Left cardiac atrium (tissue), 4 donors: Measurements from ENCODE around the gene CLEC4C. TPM values are rescaled to one million over a fixed set of nuclear protein-coding genes. Genes with fewer than 3 reads are reported as not detected.
"Not testable (repeated sequence)": the region's sequence is repeated elsewhere in the genome, so short reads cannot be mapped to it uniquely, and the experiment has no call there.

Experiments
- ATAC-seq, 2 donors: fragments of 200-7000 bp; cut with Tn5 transposase; one replicate each; pipeline ENCODE4 v1.9.1; 2020; ENCODE audit warnings: mild to moderate bottlenecking in 2 of 2, moderate library complexity in 2 of 2
- DNase-seq: peaks from one replicate; pipeline ENCODE4 v3.0.0-alpha.2; 2020
- intact Hi-C, 2 donors: fragments of 100-400 bp; cut with DNase I; formaldehyde crosslinking; loops; one replicate each; pipeline versions ENCODE4 v1.14.1 to v1.15.1; 2022 to 2023
- long read RNA-seq: library from polyadenylated mRNA; unstranded; transcript quantifications from one replicate; pipeline ENCODE4 v2.0.0, GENCODE V29; 2021
- total RNA-seq, 2 donors: library from RNA; stranded (reverse); fragmentation: NEBNext Ultra II Directional; extraction: Animal tissue kit (Norgen Biotek cat#: 25700); gene quantifications; one replicate each; pipeline ENCODE4 v1.2.1, GENCODE V29; 2021
- donor health status: DM: no; HTN: yes; CAD: no.
- donor health status: DM: no; HTN: yes; CAD: no; lungs with severe emphysema.
- donor health status: DM: yes; HTN: yes; CAD: no.
- donor health status: Dilated cardiomyopathy.

Gene CLEC4C
- total RNA-seq: not detected
- long read RNA-seq: 0 reads

DNA sequence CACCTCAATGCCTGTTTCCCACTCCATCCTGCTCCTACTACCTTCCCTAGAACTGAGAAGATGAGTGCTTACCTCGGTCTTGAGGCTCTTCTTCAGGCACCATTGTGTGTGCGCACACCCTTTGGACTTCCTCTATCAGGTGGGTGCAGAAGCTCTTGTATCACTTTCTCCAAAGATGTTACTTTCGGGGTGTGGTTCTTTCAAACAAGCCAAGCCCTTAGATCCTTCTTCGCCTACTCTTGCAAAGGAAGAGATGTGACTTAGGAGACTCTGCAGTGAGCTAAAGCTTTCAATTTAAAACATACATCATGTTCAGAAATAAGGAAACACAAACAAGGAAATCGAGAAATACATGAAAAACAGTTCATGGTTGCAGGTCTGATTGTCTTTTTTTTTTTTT lies at the start of gene CLEC4C:
CLEC4C (minus strand) TSS at position 130 of the 400 bp plus-strand sequence; CDS start at position 103, 27 bp downstream.
- intact Hi-C loops: no loop called here
- DNase-seq (no peak), ATAC-seq (no peak)

DNA sequence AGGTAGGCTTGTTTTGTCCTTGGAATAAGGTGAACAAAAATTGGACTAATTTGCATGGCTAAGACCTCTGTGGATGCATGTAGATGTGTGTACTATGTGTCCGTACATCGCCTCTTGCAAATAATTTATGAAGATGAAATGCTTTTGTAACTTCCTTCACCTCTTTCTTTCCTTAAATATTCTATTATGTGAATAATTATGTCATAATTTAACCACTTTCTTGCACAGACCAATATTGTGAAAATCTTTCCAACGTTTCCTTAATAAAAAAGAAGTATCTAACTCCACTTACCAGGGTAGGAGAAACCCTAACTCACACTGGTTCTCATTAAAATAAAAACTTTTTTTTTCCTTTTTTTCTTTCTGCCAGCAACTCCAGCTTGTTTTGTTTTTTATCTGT lies 46.0 kb upstream of the CLEC4C start:
- DNase-seq (no peak), ATAC-seq (no peak)

DNA sequence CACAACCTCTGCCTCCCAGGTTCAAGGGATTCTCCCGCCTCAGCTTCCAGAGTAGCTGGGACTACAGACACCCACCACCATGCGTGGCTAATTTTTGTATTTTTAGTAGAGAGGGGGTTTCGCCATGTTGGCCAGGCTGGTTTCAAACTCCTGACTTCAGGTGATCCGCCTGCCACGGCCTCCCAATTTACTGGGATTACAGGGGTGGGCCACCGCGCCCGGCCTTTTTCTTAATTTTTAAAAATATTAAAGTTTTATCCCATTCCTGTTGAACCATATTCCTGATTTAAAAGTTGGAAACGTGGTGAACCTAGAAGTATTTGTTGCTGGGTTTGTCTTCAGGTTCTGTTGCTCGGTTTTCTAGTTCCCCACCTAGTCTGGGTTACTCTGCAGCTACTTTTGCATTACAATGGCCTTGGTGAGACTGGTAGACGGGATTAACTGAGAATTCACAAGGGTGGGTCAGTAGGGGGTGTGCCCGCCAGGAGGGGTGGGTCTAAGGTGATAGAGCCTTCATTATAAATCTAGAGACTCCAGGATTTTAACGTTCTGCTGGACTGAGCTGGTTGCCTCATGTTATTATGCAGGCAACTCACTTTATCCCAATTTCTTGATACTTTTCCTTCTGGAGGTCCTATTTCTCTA lies 41.8 kb upstream of the CLEC4C start, which contains the start of gene NANOG:
NANOG (plus strand) TSS at position 519 of the 645 bp plus-strand sequence. CDS start 213 bp downstream, outside the sequence.
- intact Hi-C loops, DNase-seq, ATAC-seq: not testable (repeated sequence)

More for the DNA sequence above, 46.0 kb upstream of the CLEC4C start:
- intact Hi-C loops: no loop called here

DNA sequence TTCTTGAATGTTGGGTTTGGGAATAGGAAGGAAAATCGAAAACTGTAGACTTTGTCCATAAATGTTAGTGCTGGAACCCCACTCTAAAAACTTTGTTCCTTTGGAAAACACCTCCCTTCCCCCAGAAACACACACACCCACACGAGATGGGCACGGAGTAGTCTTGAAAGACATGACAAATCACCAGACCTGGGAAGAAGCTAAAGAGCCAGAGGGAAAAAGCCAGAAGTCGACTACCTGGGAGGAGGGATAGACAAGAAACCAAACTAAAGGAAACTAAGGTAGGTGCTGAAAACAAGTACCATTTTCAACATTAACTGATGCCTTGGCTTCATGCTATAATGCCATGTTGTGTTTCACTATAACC lies 41.1 kb upstream of the CLEC4C start:
- DNase-seq (no peak), ATAC-seq (no peak)
- intact Hi-C loops: no loop called here

GRCh38 chr12:7787574-7788293 lies 40.6 kb upstream of the CLEC4C start:
- no peak for ATAC-seq
- DNase-seq: no peak
- intact Hi-C loops: no loop called here

GRCh38 chr12:7784701-7785100 lies 37.5 kb upstream of the CLEC4C start:
- DNase-seq (no peak), ATAC-seq (no peak)
- intact Hi-C loops: no loop called here

DNA sequence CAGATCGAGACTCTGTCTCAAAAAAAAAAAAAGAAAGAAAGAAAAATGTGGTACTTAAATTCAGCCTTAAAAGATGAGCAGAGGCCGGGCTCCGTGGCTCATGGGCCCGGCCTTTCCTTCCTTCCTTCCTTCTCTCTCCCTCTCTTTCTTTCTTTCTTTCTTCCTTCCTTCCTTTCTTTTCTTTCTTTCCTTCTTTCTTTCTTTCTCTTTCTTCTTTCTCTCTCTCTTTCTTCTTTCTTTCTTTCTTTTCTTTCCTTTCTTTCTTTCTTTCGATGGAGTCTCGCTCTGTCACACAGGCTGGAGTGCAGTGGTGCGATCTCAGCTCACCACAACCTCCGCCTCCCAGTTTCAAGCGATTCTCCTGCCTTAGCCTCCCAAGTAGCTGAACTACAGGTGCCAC lies 36.3 kb upstream of the CLEC4C start:
- intact Hi-C loops, ATAC-seq, DNase-seq: not testable (repeated sequence)

DNA sequence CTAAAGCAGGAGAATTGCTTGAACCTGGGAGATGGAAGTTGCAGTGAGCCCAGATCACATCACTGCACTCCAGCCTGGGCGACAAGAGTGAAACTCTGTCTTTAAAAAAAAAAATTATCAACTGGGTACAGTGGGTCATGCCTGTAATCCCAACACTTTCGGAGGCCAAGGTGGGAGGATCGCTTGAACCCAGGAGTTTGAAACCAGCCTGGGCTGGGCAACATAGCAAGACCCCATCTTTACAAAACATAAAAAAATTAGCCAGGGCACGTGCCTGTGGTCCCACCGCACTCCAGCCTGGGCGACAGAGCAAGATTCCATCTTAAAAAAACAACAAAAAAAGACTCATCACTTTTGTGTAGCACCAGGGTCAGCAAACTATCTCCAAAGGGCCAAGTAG lies 34.9 kb upstream of the CLEC4C start:
- ATAC-seq (no peak), DNase-seq (no peak)
- intact Hi-C loops: no loop called here

GRCh38 chr12:7781274-7781673 lies 34.1 kb upstream of the CLEC4C start:
- no peak for DNase-seq
- ATAC-seq: no peak
- intact Hi-C loops: no loop called here

GRCh38 chr12:7769999-7770398 lies 22.8 kb upstream of the CLEC4C start:
- intact Hi-C loops: no loop called here
- DNase-seq (no peak), ATAC-seq (no peak)

DNA sequence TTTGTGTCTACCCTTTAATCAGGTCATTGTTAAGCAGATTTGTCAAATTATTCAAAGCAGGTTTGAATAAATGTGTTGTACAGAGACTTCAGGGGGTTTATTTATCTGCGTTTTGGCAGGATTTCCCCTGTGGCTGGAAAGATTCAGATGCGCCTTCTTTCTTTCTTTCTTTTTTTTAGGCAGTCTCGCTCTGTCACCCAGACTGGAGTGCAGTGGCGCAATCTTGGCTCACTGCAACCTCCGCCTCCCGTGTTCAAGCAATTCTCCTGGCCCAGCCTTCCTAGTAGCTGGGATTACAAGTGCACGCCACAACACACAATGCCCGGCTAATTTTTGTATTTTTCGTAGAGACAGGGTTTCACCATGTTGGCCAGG lies 11.6 kb upstream of the CLEC4C start:
- DNase-seq (no peak), ATAC-seq (no peak)
- intact Hi-C loops: no loop called here

DNA sequence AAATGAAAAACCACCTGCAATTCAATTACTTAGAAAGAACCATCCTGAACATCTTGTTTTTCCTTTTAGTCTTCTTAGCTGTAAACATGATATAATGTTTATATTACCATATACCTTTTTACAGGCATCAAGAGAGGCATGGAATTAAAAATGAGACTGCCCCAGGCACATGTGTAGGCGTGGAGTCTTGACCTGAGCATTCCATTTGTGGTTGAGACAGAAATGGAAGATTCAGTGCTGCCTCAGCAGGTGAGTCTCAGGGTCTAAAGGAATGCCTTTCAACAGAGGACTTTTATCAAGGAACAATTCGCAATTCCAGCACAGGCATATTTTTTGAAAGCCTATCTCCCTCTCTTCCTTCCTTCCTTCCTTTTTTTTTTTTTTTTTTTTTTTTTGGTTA lies 9.8 kb upstream of the CLEC4C start:
- DNase-seq (no peak), ATAC-seq (no peak)
- intact Hi-C loops: no loop called here

DNA sequence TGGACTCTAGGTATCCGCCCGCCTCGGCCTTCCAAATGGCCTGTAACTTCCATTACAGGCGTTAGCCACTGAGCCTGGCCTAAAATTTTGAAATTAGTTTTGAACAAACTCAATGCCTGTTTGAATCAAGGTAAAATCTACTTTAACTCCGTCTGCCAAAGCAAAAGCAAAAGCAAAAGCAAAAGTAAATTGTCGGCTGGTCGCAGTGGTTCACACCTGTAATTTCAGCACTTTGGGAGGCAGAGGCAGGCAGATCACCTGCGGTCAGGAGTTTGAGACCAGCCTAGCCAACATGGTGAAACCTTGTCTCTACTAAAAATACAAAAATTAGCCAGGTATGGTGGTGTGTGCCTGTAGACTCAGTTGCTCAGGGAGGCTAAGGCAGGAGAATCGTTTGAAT lies 8.5 kb upstream of the CLEC4C start:
- DNase-seq, ATAC-seq, intact Hi-C loops: not testable (repeated sequence)

DNA sequence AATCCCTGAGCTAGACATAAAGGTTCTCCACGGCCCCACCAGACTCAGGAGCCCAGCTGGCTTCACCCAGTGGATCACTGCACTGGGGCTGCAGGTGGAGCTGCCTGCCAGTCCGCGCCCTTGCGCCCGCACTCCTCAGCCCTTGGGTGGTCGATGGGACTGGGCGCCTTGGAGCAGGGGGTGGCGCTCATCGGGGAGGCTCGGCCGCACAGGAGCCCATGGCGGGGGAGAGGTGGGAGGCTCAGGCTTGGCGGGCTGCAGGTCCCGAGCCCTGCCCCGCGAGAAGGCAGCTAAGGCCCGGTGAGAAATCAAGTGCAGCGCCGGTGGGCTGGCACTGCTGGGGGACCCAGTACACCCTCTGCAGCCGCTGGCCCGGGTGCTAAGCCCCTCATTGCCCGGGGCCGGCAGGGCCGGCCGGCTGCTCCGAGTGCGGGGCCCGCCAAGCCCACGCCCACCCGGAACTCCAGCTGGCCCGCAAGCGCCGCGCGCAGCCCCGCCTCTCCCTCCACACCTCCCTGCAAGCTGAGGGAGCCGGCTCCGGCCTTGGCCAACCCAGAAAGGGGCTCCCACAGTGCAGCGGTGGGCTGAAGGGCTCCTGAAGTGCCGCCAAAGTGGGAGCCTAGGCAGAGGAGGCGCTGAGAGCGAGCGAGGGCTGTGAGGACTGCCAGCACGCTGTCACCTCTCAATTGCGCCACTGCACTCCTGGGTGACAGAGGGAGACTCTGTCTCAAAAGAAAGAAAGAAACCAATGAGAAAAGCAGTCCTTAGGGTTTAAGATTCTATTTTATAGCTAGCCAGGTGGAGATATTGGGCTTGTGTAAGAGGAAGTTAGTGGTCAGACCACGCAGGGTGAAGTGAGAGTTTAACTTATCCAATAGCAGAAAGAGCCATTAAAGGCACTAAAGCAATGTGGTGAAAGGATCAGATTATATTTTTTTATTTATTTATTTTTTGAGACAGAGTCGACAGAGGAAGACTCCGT lies 5.1 kb upstream of the CLEC4C start:
- DNase-seq, intact Hi-C loops, ATAC-seq: not testable (repeated sequence)

DNA sequence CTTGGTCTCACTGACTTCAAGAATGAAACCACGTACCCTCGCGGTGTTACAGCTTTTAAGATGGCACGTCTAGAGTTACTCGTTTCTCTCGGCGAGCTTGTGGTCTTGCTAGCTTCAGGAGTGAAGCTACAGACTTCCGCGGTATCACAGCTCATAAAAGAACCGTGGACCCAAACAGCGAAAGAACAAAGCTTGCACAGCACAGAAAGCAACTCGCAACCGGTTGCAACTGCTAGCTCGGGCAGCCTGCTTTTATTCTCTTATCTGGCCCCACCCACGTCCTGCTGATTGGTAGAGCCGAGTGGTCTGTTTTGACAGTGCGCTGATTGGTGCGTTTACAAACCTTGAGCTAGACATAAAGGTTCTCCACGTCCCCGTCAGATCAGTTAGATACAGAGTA lies 4.2 kb upstream of the CLEC4C start:
- intact Hi-C loops: no loop called here
- DNase-seq (no peak), ATAC-seq (no peak)

DNA sequence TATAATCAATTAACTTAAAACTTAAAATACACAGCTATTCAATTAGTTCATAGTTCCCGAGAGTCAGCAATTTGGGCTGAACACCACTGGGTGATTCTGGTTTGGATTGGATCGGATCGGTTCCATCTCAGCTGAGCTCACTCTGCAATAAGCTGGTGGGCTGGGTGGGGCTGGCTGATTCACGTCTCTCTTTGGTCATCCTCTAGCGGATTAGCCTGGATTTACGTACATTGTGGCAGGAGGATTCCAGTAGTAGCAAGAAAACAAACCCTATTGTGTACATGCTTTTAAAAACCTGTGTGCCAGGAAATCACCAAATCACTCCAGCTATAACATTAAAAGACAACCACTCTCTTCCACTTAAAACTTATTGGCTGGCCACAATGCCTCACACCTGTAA lies 3.2 kb upstream of the CLEC4C start:
- ATAC-seq (no peak), DNase-seq (no peak)
- intact Hi-C loops: no loop called here

DNA sequence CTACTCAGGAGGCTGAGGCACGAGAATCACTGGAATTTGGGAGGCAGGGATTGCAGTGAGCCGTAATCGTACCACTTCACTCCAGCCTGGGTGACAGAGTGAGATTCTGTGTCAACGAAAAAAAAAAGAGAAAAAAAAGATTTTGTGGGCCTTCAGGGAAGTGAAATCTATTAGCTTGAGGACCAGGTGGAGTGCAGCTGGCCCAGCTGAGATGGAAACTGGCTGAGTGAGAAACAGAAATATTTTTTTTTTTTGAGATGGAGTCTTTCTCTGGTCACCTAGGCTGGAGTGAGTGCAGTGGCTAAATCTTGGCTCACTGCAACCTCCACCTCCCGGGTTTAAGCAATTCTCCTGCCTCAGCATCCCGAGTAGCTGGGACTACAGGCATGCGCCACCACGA lies 2.3 kb upstream of the CLEC4C start:
- no peak for DNase-seq
- ATAC-seq: no peak
- intact Hi-C loops: no loop called here

DNA sequence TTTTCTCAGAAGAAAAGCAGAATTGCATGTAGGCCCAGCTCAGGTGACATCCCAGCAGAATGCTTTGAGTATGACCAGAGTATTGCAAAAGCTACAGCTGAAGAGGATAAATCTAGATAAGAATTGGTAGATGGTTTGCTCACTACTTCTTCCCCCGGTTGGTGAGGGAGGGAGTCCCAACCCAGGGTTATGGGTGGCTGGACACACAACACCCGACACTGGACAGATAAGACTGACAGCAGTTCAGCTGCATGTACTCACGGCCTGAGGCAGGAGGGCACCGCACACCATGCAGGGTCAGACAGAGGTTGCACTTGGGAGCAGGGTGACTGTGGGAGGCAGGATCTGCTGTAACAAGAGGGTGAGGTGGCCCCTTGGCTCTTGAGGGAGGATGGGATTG lies 1.7 kb upstream of the CLEC4C start:
- intact Hi-C loops: no loop called here
- no peak for DNase-seq
- no peak for ATAC-seq

GRCh38 chr12:7732993-7733392 lies 14.2 kb downstream of the CLEC4C start:
- DNase-seq: no peak
- intact Hi-C loops: no loop called here
- no peak for ATAC-seq

DNA sequence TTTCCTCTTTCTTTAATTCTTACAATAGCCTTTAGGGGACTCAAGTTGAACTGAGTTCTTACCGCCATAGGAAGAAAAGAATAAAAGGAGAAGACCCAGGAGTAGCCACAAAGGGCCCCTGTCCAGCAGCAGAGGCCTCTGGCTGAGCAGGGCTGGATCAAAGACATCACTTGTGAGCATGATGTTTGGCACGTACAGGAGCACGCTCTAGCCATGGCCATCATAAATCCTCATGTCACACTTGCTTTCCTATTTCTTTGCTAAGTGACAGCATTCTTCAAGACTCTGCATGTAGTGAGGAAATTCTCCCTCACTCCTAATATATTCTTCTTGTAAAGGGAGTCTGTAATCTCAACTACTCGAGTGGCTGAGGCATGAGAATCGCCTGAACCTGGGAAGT lies 15.7 kb downstream of the CLEC4C start:
- ATAC-seq: no peak
- intact Hi-C loops: no loop called here
- DNase-seq: no peak
